Suppressor macrophage treated with lipopolysaccharide for 4 hours (primary cell): ENCODE data around the gene RHBDL3.
A peak's percentile ranks its signal among the peaks of the same experiment; 100 is the strongest.
"Not testable (repeated sequence)": the region's sequence is repeated elsewhere in the genome, so short reads cannot be mapped to it uniquely, and the experiment has no call there.

Experiments
- DNase-seq: peaks from one replicate; pipeline ENCODE4 v3.0.0-alpha.2; 2020

Gene RHBDL3

DNA sequence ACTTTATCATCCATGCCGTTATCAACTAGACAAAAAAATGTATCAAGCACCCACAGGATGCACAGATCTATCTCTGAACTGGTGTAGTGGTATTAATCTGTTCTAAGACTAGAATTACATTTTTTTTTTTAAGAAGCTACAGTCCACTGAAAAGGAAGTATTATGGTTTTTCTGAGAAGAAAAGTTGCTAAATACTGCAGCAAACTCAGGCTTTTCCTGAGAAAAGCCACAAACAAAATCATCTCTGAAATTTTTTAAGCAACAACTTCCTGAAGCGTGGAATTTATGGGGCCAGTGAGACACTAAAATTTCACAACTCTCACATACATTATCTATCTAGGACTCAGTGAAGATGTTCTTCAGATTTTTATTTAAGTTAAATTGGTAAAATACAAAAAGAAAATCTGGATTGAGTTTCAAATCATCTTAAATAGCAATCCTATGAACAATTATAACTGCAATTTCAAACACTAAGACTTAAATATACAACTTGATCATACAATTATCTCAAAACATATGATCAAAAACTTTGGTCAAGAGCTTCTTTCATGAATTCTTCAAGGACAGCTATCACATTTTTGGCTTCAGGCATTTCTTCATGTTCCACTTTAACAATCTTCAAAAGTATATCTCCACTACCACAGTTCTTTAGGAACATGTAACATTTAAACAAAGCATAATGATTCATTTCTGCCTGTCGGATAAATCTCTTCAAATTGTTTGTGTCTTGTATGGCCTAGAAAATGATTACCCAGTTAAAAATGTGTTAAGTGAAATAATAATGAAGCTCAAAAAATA is 65.8 kb downstream of the RHBDL3 start:
- peak; percentile 61 for DNase-seq

DNA sequence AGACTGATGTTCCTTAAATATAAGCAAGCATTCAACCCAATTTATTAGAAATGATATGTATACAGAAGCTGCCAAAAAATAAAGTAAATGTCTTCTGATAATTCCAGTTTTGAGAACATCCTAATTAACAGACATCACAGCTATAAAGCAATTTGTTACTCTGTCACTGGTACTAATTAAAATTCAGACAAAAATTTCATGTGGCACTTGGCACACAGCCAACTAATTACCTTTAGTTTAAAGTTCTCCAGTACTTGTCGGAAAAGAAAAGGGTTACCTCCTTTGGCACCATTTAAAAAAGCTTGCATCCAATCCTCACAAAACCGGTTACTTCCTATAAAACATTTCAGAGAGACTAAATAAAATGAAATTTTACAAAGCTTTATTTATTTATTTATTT is 67.6 kb downstream of the RHBDL3 start:
- DNase-seq: no peak

DNA sequence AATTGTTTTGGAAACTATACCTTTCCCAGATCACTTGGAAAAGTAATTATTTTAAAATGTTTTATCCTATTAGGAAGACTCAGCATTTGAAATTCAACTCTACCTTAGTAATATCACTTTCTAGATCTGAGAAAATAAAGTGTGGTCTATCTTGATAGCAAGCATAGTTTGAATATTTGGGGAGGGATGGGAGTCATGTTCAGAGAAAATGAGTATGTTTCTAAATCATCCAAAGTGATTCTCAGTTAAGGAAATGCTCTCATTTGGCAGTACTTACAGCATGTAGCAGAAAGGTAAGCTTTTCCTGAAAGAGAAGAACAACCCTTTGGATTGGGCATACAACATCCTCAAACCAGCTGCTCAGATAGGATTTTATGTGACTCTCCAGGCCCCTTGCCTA is 69.4 kb downstream of the RHBDL3 start:
- DNase-seq: no peak

DNA sequence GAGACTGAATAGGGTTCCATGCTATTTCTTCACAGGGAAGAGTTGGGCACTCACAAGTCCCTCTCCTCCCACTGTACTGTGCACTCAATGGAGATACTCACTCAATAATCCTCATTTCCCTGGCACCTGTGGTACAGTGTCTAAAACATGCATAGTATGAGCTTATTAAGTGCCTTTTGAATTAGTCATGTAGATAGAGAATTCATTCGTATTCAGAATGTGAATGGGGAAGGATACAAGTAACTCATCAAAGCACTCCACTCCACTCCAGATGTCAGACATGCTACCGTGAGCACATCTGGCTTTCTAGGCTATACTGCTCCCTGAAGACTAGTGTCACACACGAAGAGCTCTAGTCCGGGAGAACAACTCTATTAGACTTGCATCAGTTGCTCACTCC is 70.1 kb downstream of the RHBDL3 start:
- DNase-seq: no peak

DNA sequence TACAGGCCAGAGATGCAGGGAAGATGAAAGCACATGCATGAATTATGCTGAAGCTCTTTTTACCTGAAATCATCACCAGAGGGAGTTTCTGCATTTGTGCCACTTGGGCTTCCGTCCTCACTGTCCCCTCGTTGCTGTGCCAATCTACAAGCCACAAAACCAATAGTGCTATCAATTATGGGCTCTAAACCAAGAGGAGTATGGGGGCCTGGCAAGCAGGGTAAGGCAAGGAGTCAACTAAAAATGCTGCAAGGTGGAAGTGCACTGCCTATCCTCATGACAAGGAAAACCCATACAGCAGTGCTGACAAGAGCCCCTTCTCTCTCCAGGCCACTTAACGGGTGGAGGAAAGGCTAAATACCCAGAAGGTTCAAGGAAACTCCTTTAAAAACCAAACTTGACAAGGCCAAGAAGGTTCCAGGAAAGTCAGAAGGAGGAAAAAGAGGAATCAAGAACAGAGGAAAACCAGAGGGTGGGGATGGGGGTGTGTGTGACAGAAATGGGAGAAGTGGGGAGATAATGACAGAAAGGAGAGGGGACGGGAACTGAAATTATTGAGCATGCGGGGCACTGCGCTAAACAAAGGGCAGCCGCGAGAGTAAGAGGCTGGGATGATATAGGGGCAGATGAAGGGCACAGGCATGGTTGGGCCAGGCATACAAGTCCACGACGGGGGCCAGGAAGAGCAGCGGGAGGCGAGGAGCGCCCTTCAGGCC is 75.7 kb downstream of the RHBDL3 start:
- peak; percentile 22 for DNase-seq

DNA sequence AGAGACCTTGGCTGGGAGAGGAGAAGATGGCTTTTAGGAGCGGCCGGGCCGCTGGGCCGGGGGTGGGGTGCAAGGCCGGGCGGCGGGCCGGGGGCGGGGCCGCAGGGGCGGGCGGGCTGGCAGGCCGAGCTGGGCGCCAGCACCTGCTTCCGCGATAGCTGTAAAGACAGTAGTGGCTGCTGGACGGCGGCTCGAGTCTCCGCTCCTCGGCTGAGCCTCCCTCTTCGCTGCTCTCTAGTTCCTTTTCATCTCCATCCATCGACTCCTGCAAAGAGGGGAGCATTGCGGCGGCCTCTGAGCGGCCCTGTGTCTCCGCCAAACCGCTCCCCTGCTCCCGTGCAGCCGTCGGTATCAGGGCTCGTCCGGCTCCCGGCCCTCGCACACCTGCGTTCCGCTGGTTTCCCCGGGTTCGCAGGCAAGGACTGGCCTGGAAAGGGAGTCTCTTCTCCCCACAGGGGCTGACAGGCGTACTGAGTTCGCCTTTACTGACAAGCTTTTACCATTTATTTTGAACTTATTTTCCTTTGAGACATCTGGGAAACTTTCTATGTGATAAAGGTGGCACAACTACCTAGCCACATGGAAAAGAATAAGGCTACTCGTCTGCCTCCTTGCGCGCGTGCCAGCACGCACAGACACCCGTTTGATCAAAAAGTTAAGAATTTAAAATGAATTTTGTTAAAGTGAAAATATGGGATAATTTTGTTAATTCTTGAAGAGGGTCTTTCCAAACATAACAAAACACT is 76.4 kb downstream of the RHBDL3 start, which contains the start of gene C17orf75:
Gene C17orf75, minus strand, starts transcription at position 317 of the 746 bp plus-strand sequence. Its CDS starts 34 bp downstream, at position 283.
- peak; percentile 61 for DNase-seq

DNA sequence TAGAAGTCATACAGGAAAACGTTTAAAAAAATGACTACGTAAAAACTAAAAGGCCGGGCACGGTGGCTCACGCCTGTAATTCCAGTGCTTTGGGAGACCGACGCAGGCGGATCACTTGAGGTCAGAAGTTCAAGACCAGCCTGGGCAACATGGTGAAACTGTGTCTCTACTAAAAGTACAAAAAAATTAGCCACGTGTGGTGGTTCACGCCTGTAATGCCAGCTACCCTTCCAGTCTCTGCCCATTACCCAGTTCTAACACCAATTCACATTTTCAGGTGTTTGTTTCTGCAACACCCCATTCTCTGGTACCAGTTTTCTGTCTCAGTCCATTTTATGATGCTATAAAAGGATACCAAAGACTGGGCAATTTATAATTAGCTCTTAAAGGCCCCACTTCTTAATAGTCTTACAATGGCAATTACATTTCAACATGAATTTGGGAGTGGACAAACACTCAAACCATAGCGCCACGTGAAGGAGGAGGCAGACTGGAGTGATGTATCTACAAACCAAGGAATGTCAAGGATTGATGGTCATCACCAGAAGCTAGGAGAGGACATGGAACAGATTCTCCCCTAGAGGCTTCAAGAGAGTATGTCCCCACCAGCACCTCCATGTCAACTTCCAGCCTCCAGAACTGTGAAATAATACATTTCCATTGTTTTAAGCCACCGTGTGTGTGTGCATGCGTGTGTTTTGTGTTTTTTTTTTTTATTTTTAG is 77.1 kb downstream of the RHBDL3 start:
- no peak for DNase-seq

DNA sequence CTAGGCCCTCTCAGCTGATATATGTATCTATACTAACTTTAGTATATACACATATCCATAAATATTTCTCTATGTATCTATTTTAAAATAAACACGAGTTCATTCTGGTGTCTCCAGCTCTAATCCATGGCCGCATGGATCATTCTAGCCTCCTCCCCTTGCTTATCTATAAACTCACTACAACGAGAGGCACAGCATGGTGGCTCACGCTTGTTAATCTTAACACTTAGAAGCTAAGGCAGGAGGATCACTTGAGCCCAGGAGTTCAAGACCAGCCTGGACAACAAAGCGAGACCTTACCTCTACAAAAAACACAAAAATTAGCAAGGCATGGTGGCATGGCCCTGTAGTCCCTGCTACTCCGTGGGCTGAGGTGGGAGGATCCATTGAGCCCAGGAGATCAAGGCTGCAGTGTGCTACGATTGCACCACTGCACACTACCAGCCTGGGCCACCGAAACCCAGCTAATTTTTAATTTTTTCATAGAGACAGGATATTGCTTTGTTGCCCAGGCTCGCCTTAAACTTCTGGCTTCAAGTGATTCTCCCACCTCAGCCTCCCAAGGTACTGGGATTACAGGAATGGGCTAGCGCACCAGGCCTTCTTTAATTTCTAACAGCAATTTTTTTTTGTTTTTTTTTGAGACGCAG is 80.4 kb downstream of the RHBDL3 start:
- no peak for DNase-seq

DNA sequence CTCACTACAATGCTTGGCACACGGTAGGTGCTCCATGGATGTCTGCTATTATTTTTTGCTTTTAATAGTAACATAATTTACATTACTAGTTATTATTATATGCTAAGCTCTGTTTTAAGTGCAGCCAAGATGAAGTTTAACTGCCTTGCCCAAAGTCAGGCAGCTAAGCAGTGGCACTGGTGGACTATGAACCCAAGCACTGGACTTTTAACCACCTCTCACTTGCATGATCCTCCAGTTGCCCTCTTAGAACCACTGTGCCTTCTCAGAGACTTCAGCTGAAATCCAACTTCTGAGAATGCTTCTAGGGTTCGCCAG is 82.8 kb downstream of the RHBDL3 start:
- no peak for DNase-seq

DNA sequence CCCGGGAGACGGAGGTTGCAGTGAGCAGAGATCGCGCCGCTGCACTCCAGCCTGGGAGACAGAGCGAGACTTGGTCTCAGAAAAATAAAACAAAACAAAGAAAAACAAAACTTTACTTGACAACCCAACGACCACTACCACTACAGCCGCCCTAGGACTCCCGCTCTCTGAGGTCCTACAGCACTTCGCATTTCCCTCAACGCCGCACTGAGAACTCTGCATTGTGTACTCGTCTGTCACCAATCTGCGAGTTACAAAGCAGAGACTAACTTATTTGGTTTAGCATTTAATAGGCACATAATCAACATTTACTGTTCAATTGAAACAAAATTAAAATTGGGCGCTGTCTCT is 83.8 kb downstream of the RHBDL3 start:
- peak; percentile 20 for DNase-seq

DNA sequence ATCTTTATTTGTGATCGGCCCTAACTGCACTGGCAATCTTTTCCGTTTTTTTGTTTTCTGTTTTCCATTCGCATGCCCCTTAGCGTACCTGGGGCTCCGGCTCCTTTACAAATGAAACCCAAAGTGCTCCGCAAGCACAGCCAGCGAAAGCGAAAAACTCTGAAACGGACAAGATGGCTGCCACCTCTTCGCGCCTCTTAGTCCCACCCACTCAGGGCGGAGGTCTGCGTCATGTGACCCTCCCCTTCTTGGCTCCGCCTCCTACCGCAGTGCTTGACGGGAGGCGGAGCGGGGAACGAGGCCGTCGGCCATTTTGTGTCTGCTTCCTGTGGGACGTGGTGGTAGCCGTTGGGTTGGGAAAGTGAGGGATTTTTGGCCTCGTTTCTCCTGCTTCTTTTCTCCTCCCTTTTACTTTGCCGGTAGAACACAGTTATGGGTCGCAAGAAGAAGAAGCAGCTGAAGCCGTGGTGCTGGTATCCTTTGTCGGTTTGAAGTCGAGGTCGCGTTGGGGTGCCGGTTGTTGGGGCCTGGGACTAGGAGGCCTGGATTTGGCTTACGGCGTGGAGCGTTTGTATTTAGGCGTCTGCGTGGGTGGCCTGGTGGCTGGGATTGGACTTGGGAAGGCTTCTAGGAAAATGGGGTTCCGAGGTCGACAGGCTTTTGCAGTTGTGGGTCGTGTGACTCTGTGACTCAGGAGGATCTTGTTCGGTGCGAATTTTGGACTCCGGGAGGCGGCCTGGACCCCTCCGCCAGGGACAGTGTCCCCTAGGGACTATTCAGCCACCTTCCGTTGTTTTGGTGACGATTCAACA is 84.4 kb downstream of the RHBDL3 start, which contains the start of gene ZNF207:
Gene ZNF207, plus strand, starts transcription at position 304 of the 812 bp plus-strand sequence. Its CDS starts 129 bp downstream, at position 433.
- peak; percentile 99 for DNase-seq

DNA sequence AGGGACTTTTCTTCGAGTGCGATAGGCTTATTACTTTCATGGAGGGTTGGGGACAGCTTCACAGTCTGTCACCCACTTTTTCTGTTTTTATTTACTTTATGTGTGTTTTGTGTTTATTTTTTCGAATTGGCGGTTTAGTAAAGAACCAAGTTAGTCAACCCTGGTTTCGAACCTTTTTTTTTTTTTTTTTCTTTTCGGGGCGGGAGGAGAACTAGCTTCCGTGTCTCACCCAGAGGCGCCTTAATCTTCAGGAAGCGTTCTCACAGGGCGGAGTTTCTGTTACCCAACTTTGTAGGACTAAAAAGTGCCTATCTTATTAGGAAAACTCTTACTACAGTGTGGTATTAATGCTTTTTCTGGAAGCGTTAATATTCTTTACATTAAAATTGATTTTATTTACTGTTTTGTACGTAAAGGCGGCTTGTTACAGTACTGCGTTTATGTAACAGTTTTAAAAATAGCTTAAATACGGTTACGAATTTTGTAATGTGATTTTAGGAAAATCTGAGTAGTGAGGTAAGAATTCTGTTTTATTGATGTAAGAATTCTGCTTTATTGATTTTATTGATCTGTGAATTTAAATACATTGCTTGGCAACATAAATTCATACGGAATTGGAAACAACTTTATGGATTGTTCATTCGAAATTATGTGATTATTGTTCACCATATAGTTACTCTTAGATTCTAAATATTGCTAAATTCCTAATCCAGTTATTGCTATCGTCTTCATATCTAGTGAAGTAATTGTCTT is 85.2 kb downstream of the RHBDL3 start:
- peak; percentile 86 for DNase-seq

DNA sequence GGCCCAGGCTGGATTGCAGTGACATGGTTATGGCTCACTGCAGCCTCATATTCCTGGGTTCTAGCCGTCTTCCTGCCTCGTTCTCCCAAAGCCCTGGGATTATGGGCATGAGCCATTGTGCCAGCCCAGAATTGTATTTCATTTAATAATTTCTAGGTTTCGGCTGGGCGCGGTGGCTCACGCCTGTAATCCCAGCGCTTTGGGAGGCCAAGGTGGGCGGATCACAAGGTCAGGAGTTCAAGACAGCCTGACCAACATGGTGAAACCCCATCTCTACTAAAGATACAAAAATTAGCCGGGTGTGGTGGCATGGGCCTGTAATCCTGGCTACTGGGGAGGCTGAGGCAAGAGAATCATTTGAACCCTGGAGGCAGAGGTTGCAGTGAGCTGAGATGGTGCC is 87.1 kb downstream of the RHBDL3 start:
- DNase-seq: not testable (repeated sequence)

DNA sequence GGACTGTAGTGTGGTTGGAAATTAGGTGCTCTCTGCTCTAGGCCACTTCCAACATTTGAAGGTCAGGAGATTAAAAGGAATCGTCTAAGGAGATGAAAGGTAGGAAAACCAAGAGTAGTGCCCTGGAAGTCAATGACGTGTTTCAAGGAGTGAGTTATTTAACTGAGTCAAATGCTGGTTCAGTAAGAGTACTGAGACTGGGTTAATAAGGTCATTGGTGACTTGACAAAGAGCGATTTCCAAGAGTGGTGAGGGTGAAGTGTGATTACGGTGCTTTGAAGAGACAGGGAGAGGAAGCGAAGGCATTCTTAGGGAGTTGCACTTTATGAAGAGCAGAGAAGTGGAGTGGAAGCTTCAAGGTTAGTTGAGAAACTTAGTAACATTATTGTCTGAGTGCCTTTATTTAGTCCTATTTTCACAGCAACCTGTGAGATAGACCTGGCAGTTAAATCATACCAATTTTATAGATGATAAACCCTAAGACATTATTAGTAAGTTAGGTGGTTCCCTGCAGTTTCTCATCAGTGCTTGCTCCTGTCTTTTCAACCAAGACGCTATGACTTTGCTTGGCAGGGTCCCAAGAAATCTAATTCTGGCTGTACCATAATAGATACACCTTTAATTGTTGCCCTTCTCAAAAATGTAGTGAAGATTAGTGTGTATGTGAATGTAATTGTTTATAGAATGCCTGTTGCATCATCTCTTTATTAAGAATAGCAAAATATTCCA is 90.2 kb downstream of the RHBDL3 start:
- DNase-seq: no peak

DNA sequence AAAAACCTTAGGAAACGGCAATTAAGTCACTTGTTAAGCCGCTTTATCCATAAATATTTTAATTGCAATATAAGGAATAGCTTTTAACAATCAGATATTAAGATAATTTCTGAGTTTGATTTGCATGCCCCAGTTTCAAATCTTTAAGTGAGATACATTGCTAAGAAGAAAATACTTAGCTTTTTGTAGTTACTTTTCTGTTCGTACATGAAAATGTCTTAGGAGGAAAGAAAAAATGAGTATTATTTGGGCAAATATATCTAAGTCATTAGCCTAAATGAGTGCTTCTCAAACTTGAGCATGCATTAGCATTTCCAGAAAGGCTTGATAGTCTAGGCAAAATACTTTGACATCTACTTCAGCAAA is 90.7 kb downstream of the RHBDL3 start:
- DNase-seq: no peak

DNA sequence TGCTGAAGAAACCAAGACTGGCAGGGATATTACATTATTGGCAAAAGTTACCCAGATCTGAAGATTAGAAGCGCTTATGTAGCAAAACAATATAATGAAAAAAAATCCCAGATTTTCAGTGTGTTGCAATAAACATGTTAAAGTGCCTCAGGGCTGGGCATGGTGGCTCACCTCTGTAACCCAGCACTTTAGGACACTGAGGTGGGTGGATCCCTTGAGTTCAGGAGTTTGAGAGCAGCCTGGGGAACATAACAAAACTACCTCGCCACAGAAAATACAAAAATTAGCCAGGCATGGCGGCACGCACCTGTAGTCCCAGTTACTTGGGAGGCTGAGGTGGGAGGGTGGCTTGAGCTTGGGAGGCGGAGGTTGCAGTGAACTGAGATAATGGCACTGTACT is 91.1 kb downstream of the RHBDL3 start:
- no peak for DNase-seq

DNA sequence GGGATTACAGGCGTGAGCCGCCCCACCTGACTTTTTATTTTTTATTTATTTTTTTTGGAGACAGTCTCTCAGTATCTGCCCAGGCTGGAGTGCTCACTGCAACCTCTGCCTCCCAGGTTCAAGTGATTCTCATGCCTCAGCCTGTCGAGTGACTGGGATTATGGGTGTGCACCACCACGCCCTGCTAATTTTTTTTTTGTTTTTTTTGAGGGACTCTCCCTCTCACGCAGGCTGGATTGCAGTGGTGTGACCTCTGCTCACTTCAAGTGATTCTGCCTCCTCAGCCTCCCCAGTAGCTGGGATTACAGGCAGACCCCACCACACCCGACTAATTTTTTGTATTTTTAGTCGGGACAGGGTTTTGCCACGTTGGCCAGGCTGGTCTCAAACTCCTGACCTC is 92.0 kb downstream of the RHBDL3 start:
- DNase-seq: no peak

DNA sequence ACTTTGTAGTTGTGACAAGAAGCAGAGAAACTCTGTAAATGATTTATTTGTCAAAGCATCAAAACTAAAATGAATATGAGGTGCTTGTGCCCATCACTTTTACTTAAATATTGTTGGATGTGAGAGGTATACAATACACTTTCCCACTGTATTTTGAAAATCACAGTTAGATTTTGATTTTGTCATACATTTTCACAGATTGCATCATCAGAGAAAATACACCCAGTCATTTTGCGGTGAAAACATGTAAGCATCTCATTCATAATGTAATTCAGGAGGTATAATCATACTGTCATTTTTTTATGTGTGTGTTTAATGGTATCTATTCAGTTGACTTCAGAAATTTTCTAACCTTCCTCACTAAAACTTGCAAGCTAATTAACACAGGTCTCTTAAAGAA is 95.6 kb downstream of the RHBDL3 start:
- no peak for DNase-seq

DNA sequence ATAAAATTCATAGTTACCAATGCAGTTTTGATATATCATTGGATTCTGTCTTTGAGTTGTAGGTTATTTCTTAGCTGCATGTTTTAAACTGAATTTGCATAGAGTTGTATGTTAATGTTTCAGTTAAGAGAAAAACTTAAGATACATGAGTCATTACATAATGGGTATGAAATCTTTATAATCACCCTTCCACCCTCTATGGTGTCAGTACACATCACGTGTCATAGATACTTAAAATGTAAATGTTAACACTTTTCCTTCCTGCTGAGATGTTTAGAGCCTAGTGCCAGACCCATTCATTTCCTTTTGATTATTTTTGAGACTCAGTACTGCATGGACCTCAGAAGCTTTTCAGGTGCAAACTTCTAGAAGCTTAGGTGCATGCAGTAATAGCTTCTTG is 104.8 kb downstream of the RHBDL3 start:
- DNase-seq: no peak
